Stimulated activated CD8-positive, alpha-beta memory T cell treated with anti-CD3 and anti-CD28 coated beads, Interleukin-4, amount 100 ng/mL, for 24 hours (primary cell): Measurements from ENCODE around the gene FKTN.

Experiments used
- DNase-seq: peaks from one replicate; pipeline ENCODE4 v3.0.0-alpha.2; 2020; ENCODE audit warnings: low read depth

FKTN gene

GRCh38 chr9:105633411-105633810 is 75.5 kb downstream of the FKTN start:
- DNase-seq = no peak

GRCh38 chr9:105636331-105636730 is 78.4 kb downstream of the FKTN start:
- DNase-seq = no peak

- no peak for DNase-seq
These were observed 80.0 kb downstream of the FKTN start for GRCh38 chr9:105637787-105638395.

GRCh38 chr9:105639936-105640335 is 82.0 kb downstream of the FKTN start:
- no peak for DNase-seq

GRCh38 chr9:105643795-105644194 is 85.9 kb downstream of the FKTN start:
- no peak for DNase-seq

GRCh38 chr9:105646879-105647594 is 89.1 kb downstream of the FKTN start:
- DNase-seq = no peak

- no peak for DNase-seq
These were observed 89.8 kb downstream of the FKTN start for GRCh38 chr9:105647595-105648349.

- no peak for DNase-seq
These were observed 93.9 kb downstream of the FKTN start for GRCh38 chr9:105651806-105652205.

GRCh38 chr9:105656131-105656921 is 98.4 kb downstream of the FKTN start:
- DNase-seq = no peak

GRCh38 chr9:105658351-105658750 is 100.4 kb downstream of the FKTN start:
- DNase-seq = no peak

- DNase-seq = no peak
These were observed 103.1 kb downstream of the FKTN start for GRCh38 chr9:105661011-105661410.

- no peak for DNase-seq
These were observed 104.5 kb downstream of the FKTN start, which contains the start of gene TAL2 for GRCh38 chr9:105662184-105663104. Gene TAL2 (plus strand): TSS chr9:105662457. CDS start chr9:105662497, 40 bp downstream.

- DNase-seq = no peak
These were observed 106.0 kb downstream of the FKTN start for GRCh38 chr9:105663914-105664313.

- DNase-seq = no peak
These were observed 109.9 kb downstream of the FKTN start for GRCh38 chr9:105667867-105668266.

GRCh38 chr9:105670315-105670714 is 112.4 kb downstream of the FKTN start:
- no peak for DNase-seq

GRCh38 chr9:105670775-105671174 is 112.8 kb downstream of the FKTN start:
- no peak for DNase-seq

GRCh38 chr9:105672711-105673234 is 114.8 kb downstream of the FKTN start:
- DNase-seq = no peak

GRCh38 chr9:105673850-105674387 is 116.0 kb downstream of the FKTN start:
- DNase-seq = no peak

GRCh38 chr9:105676351-105676923 is 118.5 kb downstream of the FKTN start:
- DNase-seq = no peak

- no peak for DNase-seq
These were observed 120.2 kb downstream of the FKTN start for GRCh38 chr9:105678163-105678562.
